OCI-LY7 (cell line): ENCODE data around the gene SPATA2.

Source experiments
- EZH2phosphoT487 ChIP-seq: fragments of 200-600 bp; sonication (generic); IDR thresholded peaks from 2 replicates; pipeline ENCODE4 v1.6.1; 2018; ENCODE audit warnings: low read depth, borderline replicate concordance, mild to moderate bottlenecking, mixed run types, antibody characterized with exemption, low read length, moderate library complexity, mixed read lengths
- TF ChIP-seq, protein P1 (sequence below): fragments of 200-600 bp; sonication (generic); conservative IDR thresholded peaks from 2 replicates; pipeline ENCODE4 v1.5.1; 2014; ENCODE audit warnings: mild to moderate bottlenecking, antibody characterized with exemption, low read length, moderate library complexity, mixed read lengths

DNA sequence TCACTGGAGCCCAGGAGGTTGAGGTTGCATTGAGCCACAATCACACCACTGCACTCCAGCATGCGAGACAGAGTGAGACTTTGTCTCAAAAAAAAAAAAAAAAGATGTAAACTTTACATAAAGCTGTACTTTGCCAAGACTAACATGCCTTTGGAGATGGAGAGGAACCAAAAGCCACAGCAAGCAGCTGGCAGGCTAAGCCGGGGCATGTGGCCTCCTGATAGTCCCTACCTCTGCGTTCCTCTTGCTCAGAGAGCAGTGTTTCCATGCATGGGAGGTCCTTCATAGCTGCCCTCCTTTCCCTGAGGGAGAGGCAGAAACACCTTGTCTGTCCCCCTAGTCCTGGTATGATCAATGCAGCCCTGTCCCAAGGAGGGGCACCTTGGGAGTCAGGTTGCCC, 35.2 kb downstream of the SPATA2 start:
- TF ChIP-seq, protein P1, sequence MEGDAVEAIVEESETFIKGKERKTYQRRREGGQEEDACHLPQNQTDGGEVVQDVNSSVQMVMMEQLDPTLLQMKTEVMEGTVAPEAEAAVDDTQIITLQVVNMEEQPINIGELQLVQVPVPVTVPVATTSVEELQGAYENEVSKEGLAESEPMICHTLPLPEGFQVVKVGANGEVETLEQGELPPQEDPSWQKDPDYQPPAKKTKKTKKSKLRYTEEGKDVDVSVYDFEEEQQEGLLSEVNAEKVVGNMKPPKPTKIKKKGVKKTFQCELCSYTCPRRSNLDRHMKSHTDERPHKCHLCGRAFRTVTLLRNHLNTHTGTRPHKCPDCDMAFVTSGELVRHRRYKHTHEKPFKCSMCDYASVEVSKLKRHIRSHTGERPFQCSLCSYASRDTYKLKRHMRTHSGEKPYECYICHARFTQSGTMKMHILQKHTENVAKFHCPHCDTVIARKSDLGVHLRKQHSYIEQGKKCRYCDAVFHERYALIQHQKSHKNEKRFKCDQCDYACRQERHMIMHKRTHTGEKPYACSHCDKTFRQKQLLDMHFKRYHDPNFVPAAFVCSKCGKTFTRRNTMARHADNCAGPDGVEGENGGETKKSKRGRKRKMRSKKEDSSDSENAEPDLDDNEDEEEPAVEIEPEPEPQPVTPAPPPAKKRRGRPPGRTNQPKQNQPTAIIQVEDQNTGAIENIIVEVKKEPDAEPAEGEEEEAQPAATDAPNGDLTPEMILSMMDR, result no peak
- TF ChIP-seq EZH2phosphoT487, result no peak
